DOHH2 (cell line): ENCODE measurements around the gene ERFE.
"Not testable (repeated sequence)": the region's sequence is repeated elsewhere in the genome, so short reads cannot be mapped to it uniquely, and the experiment has no call there.

ENCODE experiments used
- H3F3A ChIP-seq: fragments of 200-600 bp; sonication (generic), shearing (Covaris generic); 2 replicates; pipeline ENCODE4 v1.6.0; 2016; ENCODE audit warnings: antibody characterized with exemption, mild to moderate bottlenecking; ENCODE audit not compliant: control insufficient read depth, insufficient read depth
- H3K27ac ChIP-seq: fragments of 200-600 bp; sonication (generic); 2 replicates; pipeline ENCODE4 v1.5.1; 2014; ENCODE audit warnings: low read depth, mild to moderate bottlenecking, low read length, moderate library complexity
- H3K27me3 ChIP-seq: fragments of 200-600 bp; sonication (generic); 2 replicates; pipeline ENCODE4 v1.6.1; 2014; ENCODE audit warnings: mild to moderate bottlenecking, low read length, mixed read lengths; ENCODE audit not compliant: control insufficient read depth
- H3K36me3 ChIP-seq: fragments of 200-600 bp; sonication (generic); 2 replicates; pipeline ENCODE4 v1.6.1; 2014; ENCODE audit warnings: mild to moderate bottlenecking, low read length, moderate library complexity, mixed read lengths; ENCODE audit not compliant: control insufficient read depth
- H3K4me1 ChIP-seq: fragments of 200-600 bp; sonication (generic); 2 replicates; pipeline ENCODE4 v1.6.1; 2014; ENCODE audit warnings: mild to moderate bottlenecking, low read length, mixed read lengths; ENCODE audit not compliant: control insufficient read depth
- H3K4me2 ChIP-seq: fragments of 200-600 bp; sonication (generic); 2 replicates; pipeline ENCODE4 v1.6.0; 2014; ENCODE audit warnings: mild to moderate bottlenecking, low read length, moderate library complexity
- H3K4me3 ChIP-seq: fragments of 200-600 bp; sonication (generic); 2 replicates; pipeline ENCODE4 v1.5.1; 2014; ENCODE audit warnings: mild to moderate bottlenecking, low read length, mixed read lengths
- H3K79me2 ChIP-seq: fragments of 200-600 bp; sonication (generic); 2 replicates; pipeline ENCODE4 v1.6.1; 2014; ENCODE audit warnings: mild to moderate bottlenecking, low read length, mixed read lengths; ENCODE audit not compliant: control insufficient read depth
- H3K9me2 ChIP-seq: fragments of 200-600 bp; sonication (generic); replicated peaks from 2 replicates; pipeline ENCODE4 v1.6.1; 2014; ENCODE audit warnings: mild to moderate bottlenecking, low read length, mixed read lengths; ENCODE audit not compliant: control insufficient read depth
- H3K9me3 ChIP-seq: fragments of 200-600 bp; sonication (generic); 2 replicates; pipeline ENCODE4 v1.6.1; 2014; ENCODE audit warnings: antibody characterized with exemption, low read length, mixed read lengths; ENCODE audit not compliant: control insufficient read depth, insufficient read depth
- H4K20me1 ChIP-seq: fragments of 200-600 bp; sonication (generic); 2 replicates; pipeline ENCODE4 v1.6.0; 2014; ENCODE audit warnings: low read depth, mild to moderate bottlenecking, antibody characterized with exemption, low read length, moderate library complexity; ENCODE audit not compliant: control insufficient read depth, insufficient read depth
- EZH2phosphoT487 ChIP-seq: fragments of 200-600 bp; sonication (generic); IDR thresholded peaks from 2 replicates; pipeline ENCODE4 v1.6.1; 2017; ENCODE audit warnings: borderline replicate concordance, mild to moderate bottlenecking, antibody characterized with exemption, low read length, moderate library complexity, mixed read lengths
- TF ChIP-seq, protein P1 (sequence below): fragments of 200-600 bp; sonication (generic); IDR thresholded peaks from one replicate; pipeline ENCODE4 v1.5.1; 2014; ENCODE audit warnings: antibody characterized with exemption, mild to moderate bottlenecking, low read depth, low read length; ENCODE audit not compliant: poor library complexity, severe bottlenecking

The ERFE gene

DNA sequence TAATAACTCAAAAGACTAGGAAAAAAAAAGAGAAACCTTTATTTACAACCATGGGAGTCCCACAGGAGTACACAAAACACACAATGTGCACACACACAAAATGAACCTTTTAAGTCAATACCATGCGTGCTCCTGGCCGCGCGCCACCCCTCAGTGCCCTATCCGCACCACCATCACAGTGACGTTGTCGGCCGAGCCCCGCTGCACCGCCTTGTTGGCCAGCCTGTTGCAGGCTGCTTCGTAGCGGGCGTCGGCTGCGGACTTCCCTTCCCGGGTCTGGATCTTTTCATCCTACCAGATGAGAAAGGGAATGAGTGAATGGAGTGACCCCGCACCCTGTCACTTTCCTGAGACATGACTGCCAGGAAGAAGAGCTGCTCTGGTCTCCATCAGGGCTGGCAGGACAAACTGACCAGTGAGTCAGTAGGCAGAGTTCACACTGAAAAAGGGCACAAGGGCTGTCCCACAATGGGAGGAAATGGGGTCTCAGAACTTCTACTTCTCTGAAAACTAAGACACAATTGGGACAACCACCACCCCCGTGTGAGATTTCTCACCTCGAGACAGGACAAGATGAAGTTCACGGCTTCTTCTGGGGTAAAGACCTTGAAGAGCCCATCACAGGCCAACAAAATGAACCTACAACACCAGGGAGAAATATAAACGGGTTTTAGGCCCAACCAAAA lies 11.8 kb downstream of the ERFE start:
- no peaks in the 10 kb centered on the region for H3K9me3 ChIP-seq
- H3K79me2 ChIP-seq = no peaks in the 10 kb centered on the region
- H3K4me1 ChIP-seq = no peaks in the 10 kb centered on the region
- H3K36me3 ChIP-seq = peaks cover 68% of the 10 kb centered on the region
- H3F3A ChIP-seq = peaks cover 14% of the 10 kb centered on the region; the same call in 1 of the 2 replicates
- H3K27me3 ChIP-seq = no peaks in the 10 kb centered on the region
- no peak overlapping the region for H3K27ac ChIP-seq
- H3K9me2 ChIP-seq = no peaks in the 10 kb centered on the region
- no peaks in the 10 kb centered on the region for H4K20me1 ChIP-seq
- TF ChIP-seq, protein P1, sequence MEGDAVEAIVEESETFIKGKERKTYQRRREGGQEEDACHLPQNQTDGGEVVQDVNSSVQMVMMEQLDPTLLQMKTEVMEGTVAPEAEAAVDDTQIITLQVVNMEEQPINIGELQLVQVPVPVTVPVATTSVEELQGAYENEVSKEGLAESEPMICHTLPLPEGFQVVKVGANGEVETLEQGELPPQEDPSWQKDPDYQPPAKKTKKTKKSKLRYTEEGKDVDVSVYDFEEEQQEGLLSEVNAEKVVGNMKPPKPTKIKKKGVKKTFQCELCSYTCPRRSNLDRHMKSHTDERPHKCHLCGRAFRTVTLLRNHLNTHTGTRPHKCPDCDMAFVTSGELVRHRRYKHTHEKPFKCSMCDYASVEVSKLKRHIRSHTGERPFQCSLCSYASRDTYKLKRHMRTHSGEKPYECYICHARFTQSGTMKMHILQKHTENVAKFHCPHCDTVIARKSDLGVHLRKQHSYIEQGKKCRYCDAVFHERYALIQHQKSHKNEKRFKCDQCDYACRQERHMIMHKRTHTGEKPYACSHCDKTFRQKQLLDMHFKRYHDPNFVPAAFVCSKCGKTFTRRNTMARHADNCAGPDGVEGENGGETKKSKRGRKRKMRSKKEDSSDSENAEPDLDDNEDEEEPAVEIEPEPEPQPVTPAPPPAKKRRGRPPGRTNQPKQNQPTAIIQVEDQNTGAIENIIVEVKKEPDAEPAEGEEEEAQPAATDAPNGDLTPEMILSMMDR = no peak
- no peak for TF ChIP-seq EZH2phosphoT487
- H3K4me2 ChIP-seq = no peak overlapping the region
- H3K4me3 ChIP-seq = no peak overlapping the region

DNA sequence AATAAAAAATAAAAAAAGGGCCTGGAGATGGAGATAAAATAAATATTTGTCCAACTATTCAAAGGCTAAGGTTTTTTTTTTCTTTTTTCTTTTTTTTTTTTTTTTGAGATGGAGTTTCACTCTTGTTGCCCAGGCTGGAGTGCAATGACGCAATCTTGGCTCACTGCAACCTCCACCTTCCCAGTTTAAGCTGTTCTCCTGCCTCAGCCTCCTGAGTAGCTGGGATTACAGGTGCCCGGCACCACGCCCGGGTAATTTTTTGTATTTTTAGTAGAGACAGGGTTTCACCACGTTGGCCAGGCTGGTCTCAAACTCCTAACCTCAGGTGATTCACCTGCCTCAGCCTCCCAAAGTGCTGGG lies 12.3 kb downstream of the ERFE start:
- Histone ChIP-seq H3K36me3 (peaks cover 71% of the 10 kb centered on the region), H3F3A (peaks cover 14% of the 10 kb centered on the region; the same call in 1 of the 2 replicates)
- H3K9me2 ChIP-seq, H3K27me3 ChIP-seq, H3K9me3 ChIP-seq, H3K4me2 ChIP-seq, H3K4me3 ChIP-seq, H3K4me1 ChIP-seq, H4K20me1 ChIP-seq, H3K27ac ChIP-seq, H3K79me2 ChIP-seq: not testable (repeated sequence)

DNA sequence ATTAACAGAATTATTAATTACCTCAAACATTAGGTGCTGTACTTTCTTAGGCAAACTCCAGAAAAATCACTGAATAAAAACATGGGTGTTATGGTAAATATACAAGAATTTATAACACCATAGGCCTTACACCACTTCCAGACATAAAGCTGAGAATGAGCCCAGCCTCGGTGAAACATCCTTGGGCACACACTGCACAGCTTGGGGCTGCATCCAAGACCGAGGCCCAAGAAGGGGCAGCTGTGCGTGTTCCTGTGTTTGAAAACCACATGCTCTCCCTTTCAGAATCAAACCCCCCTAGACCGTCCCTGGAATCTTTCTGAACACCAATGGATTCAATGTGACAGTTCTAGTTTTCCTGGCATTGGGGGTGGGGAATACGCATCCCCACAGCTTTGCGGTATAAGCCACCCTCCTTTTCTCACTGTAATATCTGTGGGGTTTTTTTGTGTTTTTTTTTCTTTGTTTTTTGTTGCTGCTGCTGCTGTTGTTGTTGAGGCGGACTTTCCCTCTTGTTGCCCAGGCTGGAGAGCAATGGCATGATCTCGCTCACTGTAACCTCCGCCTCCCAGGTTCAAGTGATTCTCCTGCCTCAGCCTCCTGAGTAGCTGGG lies 12.9 kb downstream of the ERFE start:
- no peaks in the 10 kb centered on the region for H3K9me3 ChIP-seq
- H3K36me3 ChIP-seq = peaks cover 75% of the 10 kb centered on the region
- H3K4me1 ChIP-seq = no peaks in the 10 kb centered on the region
- TF ChIP-seq, protein P1 = no peak
- TF ChIP-seq EZH2phosphoT487 = no peak
- no peak overlapping the region for H3K4me2 ChIP-seq
- H3K27ac ChIP-seq = no peak overlapping the region
- H3K4me3 ChIP-seq = no peak overlapping the region
- no peaks in the 10 kb centered on the region for H3K79me2 ChIP-seq
- no peaks in the 10 kb centered on the region for H3K27me3 ChIP-seq
- no peaks in the 10 kb centered on the region for H3K9me2 ChIP-seq
- no peaks in the 10 kb centered on the region for H4K20me1 ChIP-seq
- peaks cover 14% of the 10 kb centered on the region; the same call in 1 of the 2 replicates for H3F3A ChIP-seq

DNA sequence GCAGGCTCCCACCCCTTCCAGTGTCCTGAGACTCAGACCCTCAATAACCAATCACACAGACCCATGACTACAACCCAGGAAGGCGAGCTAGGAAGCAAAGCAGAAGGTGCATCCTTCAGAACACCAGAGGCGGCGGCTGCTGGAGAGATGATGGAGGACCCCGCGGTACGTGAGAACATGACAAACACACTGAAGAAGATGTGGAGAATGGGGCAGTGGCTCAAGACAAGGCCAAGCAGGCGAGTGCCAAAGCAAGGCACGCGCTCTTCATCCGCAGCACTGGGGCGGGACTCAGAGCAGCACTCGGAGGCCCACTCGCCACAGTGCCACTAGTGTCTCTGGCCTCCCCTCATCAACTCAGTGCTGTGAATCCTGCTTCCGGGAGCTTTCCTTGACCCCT lies 13.7 kb downstream of the ERFE start:
- no peaks in the 10 kb centered on the region for H3K27me3 ChIP-seq
- peaks cover 14% of the 10 kb centered on the region; the same call in 1 of the 2 replicates for H3F3A ChIP-seq
- no peaks in the 10 kb centered on the region for H4K20me1 ChIP-seq
- no peaks in the 10 kb centered on the region for H3K4me1 ChIP-seq
- no peak for TF ChIP-seq EZH2phosphoT487
- TF ChIP-seq, protein P1 = no peak
- H3K9me2 ChIP-seq = no peaks in the 10 kb centered on the region
- no peaks in the 10 kb centered on the region for H3K9me3 ChIP-seq
- H3K36me3 ChIP-seq = peaks cover 83% of the 10 kb centered on the region
- no peaks in the 10 kb centered on the region for H3K79me2 ChIP-seq
- H3K4me2 ChIP-seq = no peak overlapping the region
- H3K27ac ChIP-seq = no peak overlapping the region
- no peak overlapping the region for H3K4me3 ChIP-seq
